ENCODE data around the gene RAPGEF4. TPM values are rescaled to one million over a fixed set of nuclear protein-coding genes. Genes with fewer than 3 reads are reported as not detected.

RAPGEF4 gene
- total RNA-seq, 1 experiment from 2014 or later, result 2.2 TPM

DNA sequence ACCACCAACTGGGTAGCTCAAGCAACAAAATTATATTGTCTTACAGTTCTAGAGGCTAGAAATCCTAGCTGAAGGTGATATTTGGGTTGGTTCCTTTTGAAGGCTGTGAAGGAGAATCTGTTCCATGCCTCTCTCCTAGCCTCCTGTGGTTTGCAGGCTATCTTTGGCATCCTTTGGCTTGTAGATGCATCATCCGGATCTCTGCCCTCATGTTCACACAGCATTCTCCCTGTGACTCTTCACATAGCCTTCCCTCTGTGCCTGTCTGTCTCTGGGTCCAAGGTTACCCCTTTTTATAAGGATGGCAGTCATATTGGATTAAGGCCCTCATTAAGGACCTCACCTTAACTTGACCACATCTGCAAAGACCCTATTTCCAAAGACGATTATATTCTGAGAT is 261.4 kb downstream of the RAPGEF4 start (continued):
- TF ChIP-seq ETV6 (CRISPR knock-in tag; IDR thresholded peaks at IDR 0.05) (no peak), OVOL2 (CRISPR knock-in tag; IDR thresholded peaks at IDR 0.05; ENCODE audit: borderline replicate concordance) (no peak), NFYB (CRISPR knock-in tag; conservative IDR thresholded peaks at IDR 0.05; ENCODE audit: low read depth) (no peak), JUN (CRISPR knock-in tag; IDR thresholded peaks at IDR 0.05) (no peak)

DNA sequence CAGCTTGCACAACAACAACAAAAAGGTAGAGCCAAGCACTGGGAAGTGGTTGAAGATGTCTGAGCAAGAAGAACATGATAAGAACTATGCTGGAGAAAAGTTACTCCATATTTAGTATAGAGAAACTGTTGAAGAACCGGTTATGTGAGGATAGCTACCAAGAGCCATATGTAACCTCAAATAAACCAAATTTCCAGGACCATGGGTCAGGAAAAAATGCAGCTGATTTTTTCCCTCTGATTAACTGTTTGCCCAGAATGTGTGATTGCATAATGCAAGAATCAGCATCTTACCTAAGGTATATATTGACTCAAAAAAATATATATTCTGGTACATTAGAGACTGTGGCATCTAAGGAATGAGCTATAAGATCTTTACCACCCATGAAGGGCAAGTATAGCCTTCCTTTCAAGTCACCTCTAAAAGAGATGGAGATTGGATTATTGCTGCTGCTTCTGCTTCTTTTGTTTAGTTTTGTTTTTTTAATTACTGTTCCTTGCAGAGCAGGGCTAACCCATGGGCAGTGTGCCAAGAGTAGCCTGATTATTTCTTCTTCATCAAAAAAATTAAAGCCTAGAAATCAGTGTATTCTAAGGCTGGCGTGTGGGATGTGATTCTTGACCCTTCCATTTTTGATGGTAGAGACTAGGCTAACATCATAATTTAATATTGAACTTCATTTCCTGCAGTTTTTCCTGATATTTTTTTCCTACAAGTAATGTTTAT is 263.1 kb downstream of the RAPGEF4 start:
- Mint-ChIP-seq H3K4me1 (peaks cover 18% of the 10 kb centered on the region), H3K36me3 (no peaks in the 10 kb centered on the region), H3K27ac (no peak overlapping the region), H3K27me3 (ENCODE audit: low read depth) (no peaks in the 10 kb centered on the region), H3K9me3 (no peaks in the 10 kb centered on the region), H3K4me3 (no peak overlapping the region)
- POLR2A ChIA-PET, result interaction anchor here (1.4 kb wide), 1 partner anchor 9 kb away, joined by 3 read pairs; no protein-coding TSS in a partner anchor
- CTCF ChIA-PET, result no interaction called here
- ATAC-seq (no peak), DNase-seq (ENCODE audit: low spot score) (no peak)
- TF ChIP-seq, protein P1, sequence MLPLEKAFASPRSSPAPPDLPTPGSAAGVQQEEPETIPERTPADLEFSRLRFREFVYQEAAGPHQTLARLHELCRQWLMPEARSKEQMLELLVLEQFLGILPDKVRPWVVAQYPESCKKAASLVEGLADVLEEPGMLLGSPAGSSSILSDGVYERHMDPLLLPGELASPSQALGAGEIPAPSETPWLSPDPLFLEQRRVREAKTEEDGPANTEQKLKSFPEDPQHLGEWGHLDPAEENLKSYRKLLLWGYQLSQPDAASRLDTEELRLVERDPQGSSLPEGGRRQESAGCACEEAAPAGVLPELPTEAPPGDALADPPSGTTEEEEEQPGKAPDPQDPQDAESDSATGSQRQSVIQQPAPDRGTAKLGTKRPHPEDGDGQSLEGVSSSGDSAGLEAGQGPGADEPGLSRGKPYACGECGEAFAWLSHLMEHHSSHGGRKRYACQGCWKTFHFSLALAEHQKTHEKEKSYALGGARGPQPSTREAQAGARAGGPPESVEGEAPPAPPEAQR (CRISPR knock-in tag; IDR thresholded peaks at IDR 0.05), result no peak
- TF ChIP-seq, protein P2, sequence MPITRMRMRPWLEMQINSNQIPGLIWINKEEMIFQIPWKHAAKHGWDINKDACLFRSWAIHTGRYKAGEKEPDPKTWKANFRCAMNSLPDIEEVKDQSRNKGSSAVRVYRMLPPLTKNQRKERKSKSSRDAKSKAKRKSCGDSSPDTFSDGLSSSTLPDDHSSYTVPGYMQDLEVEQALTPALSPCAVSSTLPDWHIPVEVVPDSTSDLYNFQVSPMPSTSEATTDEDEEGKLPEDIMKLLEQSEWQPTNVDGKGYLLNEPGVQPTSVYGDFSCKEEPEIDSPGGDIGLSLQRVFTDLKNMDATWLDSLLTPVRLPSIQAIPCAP (CRISPR knock-in tag; IDR thresholded peaks at IDR 0.05), result no peak
- TF ChIP-seq, protein P3, sequence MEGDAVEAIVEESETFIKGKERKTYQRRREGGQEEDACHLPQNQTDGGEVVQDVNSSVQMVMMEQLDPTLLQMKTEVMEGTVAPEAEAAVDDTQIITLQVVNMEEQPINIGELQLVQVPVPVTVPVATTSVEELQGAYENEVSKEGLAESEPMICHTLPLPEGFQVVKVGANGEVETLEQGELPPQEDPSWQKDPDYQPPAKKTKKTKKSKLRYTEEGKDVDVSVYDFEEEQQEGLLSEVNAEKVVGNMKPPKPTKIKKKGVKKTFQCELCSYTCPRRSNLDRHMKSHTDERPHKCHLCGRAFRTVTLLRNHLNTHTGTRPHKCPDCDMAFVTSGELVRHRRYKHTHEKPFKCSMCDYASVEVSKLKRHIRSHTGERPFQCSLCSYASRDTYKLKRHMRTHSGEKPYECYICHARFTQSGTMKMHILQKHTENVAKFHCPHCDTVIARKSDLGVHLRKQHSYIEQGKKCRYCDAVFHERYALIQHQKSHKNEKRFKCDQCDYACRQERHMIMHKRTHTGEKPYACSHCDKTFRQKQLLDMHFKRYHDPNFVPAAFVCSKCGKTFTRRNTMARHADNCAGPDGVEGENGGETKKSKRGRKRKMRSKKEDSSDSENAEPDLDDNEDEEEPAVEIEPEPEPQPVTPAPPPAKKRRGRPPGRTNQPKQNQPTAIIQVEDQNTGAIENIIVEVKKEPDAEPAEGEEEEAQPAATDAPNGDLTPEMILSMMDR (IDR thresholded peaks at IDR 0.05), result no peak
- TF ChIP-seq, protein P4, sequence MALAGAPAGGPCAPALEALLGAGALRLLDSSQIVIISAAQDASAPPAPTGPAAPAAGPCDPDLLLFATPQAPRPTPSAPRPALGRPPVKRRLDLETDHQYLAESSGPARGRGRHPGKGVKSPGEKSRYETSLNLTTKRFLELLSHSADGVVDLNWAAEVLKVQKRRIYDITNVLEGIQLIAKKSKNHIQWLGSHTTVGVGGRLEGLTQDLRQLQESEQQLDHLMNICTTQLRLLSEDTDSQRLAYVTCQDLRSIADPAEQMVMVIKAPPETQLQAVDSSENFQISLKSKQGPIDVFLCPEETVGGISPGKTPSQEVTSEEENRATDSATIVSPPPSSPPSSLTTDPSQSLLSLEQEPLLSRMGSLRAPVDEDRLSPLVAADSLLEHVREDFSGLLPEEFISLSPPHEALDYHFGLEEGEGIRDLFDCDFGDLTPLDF (CRISPR knock-in tag; IDR thresholded peaks at IDR 0.05), result no peak
- TF ChIP-seq ZNF263 (CRISPR knock-in tag; IDR thresholded peaks at IDR 0.05; ENCODE audit: low read depth) (no peak), SMAD4 (CRISPR knock-in tag; IDR thresholded peaks at IDR 0.05) (no peak), FOXK1 (CRISPR knock-in tag; IDR thresholded peaks at IDR 0.05) (no peak), ZBTB21 (CRISPR knock-in tag; IDR thresholded peaks at IDR 0.05; ENCODE audit: borderline replicate concordance) (no peak), HMGA2 (CRISPR knock-in tag; IDR thresholded peaks at IDR 0.05) (no peak)
- TF ChIP-seq, protein P5, sequence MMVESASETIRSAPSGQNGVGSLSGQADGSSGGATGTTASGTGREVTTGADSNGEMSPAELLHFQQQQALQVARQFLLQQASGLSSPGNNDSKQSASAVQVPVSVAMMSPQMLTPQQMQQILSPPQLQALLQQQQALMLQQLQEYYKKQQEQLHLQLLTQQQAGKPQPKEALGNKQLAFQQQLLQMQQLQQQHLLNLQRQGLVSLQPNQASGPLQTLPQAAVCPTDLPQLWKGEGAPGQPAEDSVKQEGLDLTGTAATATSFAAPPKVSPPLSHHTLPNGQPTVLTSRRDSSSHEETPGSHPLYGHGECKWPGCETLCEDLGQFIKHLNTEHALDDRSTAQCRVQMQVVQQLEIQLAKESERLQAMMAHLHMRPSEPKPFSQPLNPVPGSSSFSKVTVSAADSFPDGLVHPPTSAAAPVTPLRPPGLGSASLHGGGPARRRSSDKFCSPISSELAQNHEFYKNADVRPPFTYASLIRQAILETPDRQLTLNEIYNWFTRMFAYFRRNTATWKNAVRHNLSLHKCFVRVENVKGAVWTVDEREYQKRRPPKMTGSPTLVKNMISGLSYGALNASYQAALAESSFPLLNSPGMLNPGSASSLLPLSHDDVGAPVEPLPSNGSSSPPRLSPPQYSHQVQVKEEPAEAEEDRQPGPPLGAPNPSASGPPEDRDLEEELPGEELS (CRISPR knock-in tag; IDR thresholded peaks at IDR 0.05), result no peak
- TF ChIP-seq, protein P6, sequence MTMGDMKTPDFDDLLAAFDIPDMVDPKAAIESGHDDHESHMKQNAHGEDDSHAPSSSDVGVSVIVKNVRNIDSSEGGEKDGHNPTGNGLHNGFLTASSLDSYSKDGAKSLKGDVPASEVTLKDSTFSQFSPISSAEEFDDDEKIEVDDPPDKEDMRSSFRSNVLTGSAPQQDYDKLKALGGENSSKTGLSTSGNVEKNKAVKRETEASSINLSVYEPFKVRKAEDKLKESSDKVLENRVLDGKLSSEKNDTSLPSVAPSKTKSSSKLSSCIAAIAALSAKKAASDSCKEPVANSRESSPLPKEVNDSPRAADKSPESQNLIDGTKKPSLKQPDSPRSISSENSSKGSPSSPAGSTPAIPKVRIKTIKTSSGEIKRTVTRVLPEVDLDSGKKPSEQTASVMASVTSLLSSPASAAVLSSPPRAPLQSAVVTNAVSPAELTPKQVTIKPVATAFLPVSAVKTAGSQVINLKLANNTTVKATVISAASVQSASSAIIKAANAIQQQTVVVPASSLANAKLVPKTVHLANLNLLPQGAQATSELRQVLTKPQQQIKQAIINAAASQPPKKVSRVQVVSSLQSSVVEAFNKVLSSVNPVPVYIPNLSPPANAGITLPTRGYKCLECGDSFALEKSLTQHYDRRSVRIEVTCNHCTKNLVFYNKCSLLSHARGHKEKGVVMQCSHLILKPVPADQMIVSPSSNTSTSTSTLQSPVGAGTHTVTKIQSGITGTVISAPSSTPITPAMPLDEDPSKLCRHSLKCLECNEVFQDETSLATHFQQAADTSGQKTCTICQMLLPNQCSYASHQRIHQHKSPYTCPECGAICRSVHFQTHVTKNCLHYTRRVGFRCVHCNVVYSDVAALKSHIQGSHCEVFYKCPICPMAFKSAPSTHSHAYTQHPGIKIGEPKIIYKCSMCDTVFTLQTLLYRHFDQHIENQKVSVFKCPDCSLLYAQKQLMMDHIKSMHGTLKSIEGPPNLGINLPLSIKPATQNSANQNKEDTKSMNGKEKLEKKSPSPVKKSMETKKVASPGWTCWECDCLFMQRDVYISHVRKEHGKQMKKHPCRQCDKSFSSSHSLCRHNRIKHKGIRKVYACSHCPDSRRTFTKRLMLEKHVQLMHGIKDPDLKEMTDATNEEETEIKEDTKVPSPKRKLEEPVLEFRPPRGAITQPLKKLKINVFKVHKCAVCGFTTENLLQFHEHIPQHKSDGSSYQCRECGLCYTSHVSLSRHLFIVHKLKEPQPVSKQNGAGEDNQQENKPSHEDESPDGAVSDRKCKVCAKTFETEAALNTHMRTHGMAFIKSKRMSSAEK (CRISPR knock-in tag; IDR thresholded peaks at IDR 0.05; ENCODE audit: borderline replicate concordance), result no peak
- TF ChIP-seq, protein P7, sequence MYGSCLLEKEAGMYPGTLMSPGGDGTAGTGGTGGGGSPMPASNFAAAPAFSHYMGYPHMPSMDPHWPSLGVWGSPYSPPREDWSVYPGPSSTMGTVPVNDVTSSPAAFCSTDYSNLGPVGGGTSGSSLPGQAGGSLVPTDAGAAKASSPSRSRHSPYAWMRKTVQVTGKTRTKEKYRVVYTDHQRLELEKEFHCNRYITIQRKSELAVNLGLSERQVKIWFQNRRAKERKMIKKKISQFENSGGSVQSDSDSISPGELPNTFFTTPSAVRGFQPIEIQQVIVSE (CRISPR knock-in tag; IDR thresholded peaks at IDR 0.05; ENCODE audit: borderline replicate concordance), result no peak
